ENCODE data around the gene SNX32. TPM values are rescaled to one million over a fixed set of nuclear protein-coding genes. Genes with fewer than 3 reads are reported as not detected.
"Not testable (repeated sequence)": the region's sequence is repeated elsewhere in the genome, so short reads cannot be mapped to it uniquely, and the experiment has no call there.

The SNX32 gene
- total and polyA plus RNA-seq, 8 donors: 0.12 to 0.75 (median 0.29) TPM; not detected in 2

- FAIRE-seq: no peak
- peak; percentile 78 to 87 (median 84) for ATAC-seq
- H3K4me1 ChIP-seq: peaks cover 7 to 31% (median 11%) of the 10 kb centered on the region in 3 donors
Observed at GRCh38 chr11:65890324-65891218, 56.8 kb downstream of the SNX32 start, which contains the start of gene CCDC85B. Gene CCDC85B, plus strand, starts transcription at chr11:65890673. Its CDS starts 111 bp downstream, at chr11:65890784.

GRCh38 chr11:65891219-65892136 is 57.7 kb downstream of the SNX32 start:
- ATAC-seq (no peak), FAIRE-seq (no peak), DNase-seq (peak in 1 of 6 donors; percentile 81)
- intact Hi-C loops (cut with DNase I): no loop called here
- H3K27me3 ChIP-seq: no peaks in the 10 kb centered on the region
- 21 to 25% methylated on average over 54 to 57 of the region's 57 CpGs for WGBS, 2 donors
- no peaks in the 10 kb centered on the region for H3K9me3 ChIP-seq
- peak overlapping the region; percentile 41 to 71 (median 58) for H3K4me3 ChIP-seq
- TF ChIP-seq, protein P1, sequence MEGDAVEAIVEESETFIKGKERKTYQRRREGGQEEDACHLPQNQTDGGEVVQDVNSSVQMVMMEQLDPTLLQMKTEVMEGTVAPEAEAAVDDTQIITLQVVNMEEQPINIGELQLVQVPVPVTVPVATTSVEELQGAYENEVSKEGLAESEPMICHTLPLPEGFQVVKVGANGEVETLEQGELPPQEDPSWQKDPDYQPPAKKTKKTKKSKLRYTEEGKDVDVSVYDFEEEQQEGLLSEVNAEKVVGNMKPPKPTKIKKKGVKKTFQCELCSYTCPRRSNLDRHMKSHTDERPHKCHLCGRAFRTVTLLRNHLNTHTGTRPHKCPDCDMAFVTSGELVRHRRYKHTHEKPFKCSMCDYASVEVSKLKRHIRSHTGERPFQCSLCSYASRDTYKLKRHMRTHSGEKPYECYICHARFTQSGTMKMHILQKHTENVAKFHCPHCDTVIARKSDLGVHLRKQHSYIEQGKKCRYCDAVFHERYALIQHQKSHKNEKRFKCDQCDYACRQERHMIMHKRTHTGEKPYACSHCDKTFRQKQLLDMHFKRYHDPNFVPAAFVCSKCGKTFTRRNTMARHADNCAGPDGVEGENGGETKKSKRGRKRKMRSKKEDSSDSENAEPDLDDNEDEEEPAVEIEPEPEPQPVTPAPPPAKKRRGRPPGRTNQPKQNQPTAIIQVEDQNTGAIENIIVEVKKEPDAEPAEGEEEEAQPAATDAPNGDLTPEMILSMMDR (IDR thresholded peaks at IDR 0.05): no peak
- peaks cover 7 to 31% (median 11%) of the 10 kb centered on the region in 3 donors for H3K4me1 ChIP-seq
- no peaks in the 10 kb centered on the region for H3K36me3 ChIP-seq
- H3K27ac ChIP-seq: peak overlapping the region; percentile 76 to 93 (median 88)

More at GRCh38 chr11:65890324-65891218, 56.8 kb downstream of the SNX32 start, which contains the start of gene CCDC85B:
- no peaks in the 10 kb centered on the region for H3K9me3 ChIP-seq
- H3K4me3 ChIP-seq: peak within 1 kb of the TSS; percentile 41 to 82 (median 60)
- TF ChIP-seq, protein P1 (IDR thresholded peaks at IDR 0.05): no peak
- intact Hi-C loops (cut with DNase I): no loop called here
- H3K36me3 ChIP-seq: no peaks in the 10 kb centered on the region
- peak within 1 kb of the TSS; percentile 76 to 93 (median 88) for H3K27ac ChIP-seq
- 1% methylated on average over 71 to 94 of the region's 94 CpGs for WGBS, 2 donors
- DNase-seq: peak; percentile 96 to 99 (median 98)
- H3K27me3 ChIP-seq: no peaks in the 10 kb centered on the region

DNA sequence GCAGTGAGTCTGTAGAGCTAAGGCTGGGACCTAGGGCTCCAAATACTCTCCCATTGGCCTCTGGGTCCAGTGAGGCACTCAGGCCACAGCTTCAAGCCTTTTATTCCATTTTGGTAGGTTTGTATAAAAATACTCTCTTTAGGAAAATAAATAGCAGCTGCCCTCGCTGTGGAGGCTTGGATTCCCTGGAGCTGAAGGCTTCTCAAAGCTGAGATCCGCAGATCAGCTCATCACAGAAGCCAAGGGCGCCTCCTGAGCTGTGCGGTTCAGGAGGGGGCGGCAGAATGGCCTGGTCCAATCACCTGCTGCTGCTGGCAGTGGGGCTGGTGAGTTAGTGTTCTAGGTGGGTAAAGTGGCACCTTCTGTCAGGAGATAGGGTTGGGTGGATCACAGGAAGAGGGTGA is 58.4 kb downstream of the SNX32 start:
- peaks cover 7 to 31% (median 11%) of the 10 kb centered on the region in 3 donors for H3K4me1 ChIP-seq
- intact Hi-C loops (cut with DNase I); H3K27me3 ChIP-seq; H3K9me3 ChIP-seq; ATAC-seq; H3K36me3 ChIP-seq; FAIRE-seq: not testable (repeated sequence)
- H3K4me3 ChIP-seq: peak overlapping the region in 1 of 4 donors; percentile 71
- 82 to 95% methylated on average over 5 of the region's 5 CpGs for whole genome bisulfite sequencing, 2 donors
- H3K27ac ChIP-seq: peak overlapping the region in 1 of 4 donors; percentile 93
- DNase-seq: peak in 1 of 6 donors; percentile 32

DNA sequence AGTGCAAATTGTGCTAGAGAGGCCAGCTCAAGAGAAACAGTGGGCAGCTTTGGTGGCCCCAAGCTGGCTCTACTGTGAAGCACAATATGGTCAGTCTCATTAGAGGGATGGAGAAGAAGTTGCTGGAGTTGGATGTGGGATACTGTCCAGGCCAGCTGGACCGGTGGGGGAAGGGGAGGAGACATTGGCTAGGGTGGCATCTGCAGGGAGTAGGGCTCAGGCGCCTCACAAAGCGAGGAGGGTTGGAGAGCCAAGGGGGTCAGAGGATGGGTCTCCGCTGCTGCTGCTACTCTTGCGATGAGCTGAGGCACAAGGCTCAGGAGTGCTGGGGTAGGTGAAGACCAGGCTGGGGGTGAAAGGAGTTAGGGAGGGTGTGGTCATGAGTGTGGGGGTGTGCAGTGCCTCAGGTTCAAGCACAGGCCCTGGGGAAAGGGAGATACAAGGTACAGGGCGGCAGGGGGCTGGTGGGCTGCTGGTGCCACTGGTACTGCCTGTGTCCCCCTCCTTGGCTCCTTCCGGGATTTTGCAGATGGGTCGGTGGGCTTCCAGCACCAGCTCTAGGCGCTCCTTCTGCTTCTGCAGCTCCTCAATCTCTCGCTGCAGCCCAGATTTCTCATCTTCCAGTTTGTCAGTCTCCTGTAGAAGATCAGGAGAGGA is 59.0 kb downstream of the SNX32 start:
- Histone ChIP-seq H3K27me3 (no peaks in the 10 kb centered on the region), H3K36me3 (no peaks in the 10 kb centered on the region), H3K27ac (no peak overlapping the region), H3K4me1 (peaks cover 1 to 25% (median 11%) of the 10 kb centered on the region in 3 donors), H3K4me3 (no peak overlapping the region), H3K9me3 (no peaks in the 10 kb centered on the region)
- ATAC-seq (no peak), DNase-seq (peak in 1 of 6 donors; percentile 48), FAIRE-seq (no peak)
- intact Hi-C loops (cut with DNase I): no loop called here
- WGBS, 2 donors: 84 to 87% methylated on average over 10 of the region's 10 CpGs
- TF ChIP-seq, protein P1 (IDR thresholded peaks at IDR 0.05): no peak
